Transverse colon (tissue), 4 donors: ENCODE results near the gene RPS2.

Experiments used
- POLR2AphosphoS5 ChIP-seq, 3 donors: sonication (generic); formaldehyde crosslinking; IDR thresholded peaks; one replicate each; pipeline ENCODE4 v1.6.1; 2016; ENCODE audit warnings: antibody characterized with exemption in 3 of 3
- TF ChIP-seq, protein P1 (sequence below), 5 experiments: fragments of 200-600 bp in 3 of 5; fragments of 450-650 bp in 2 of 5; sonication (generic) in 3 of 5; IDR thresholded peaks; 1 replicate in 2 of 5; 2 replicates in 3 of 5; pipeline ENCODE4 v1.5.1; 2016 to 2017; ENCODE audit warnings: antibody characterized with exemption in 5 of 5, inconsistent platforms in 3 of 5, mild to moderate bottlenecking in 2 of 5, moderate library complexity in 1 of 5

DNA sequence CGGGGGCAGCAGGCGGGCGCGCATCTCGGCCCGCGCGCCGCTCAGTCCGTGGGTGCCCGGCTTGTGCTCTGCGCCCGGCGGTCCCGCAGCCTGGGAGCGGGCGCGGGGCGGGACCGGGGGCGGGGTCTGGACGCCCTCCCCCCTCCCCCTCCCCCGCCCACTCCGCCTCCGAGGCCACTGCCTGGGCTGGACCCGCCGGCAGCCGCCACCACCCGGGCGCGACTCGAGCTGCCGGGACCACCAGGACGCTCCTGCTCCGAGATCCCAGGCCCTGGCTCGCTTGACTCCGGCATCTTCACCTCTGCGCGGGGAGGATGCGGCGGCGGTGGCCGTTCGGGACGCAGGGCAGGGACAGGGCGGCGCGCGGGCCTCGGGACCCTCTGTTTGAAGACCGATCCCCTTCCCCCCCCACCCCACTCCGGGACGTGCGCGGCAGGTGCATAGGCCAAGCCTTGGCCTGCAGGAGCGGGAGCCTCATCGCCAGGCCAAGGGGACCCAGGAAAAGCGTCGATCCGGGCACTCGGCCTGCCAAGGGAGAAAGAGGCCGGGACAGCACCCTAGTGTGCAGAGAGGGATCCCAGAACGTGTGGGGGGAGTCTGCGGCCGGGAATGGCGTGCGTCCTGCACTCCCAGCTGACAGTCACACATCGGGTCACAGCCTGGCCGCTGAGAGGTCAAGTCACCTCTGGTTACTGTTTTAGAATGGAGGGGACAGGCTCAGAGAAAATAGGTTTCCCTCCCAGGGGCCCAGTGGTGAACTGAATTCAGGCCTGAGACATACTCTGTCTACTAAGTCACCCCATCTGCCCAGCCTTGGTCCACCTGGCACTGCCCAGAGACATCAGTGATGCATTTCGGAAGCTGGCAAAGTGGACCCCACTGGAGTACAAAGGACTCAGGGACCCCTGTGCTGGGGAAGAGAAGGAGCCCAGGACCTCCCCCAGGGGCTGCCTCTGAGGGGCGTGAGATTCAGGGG lies 46.0 kb downstream of the RPS2 start, which contains the start of gene HS3ST6:
- TF ChIP-seq POLR2AphosphoS5 (IDR thresholded peaks at IDR 0.05) = no peak
- TF ChIP-seq, protein P1, sequence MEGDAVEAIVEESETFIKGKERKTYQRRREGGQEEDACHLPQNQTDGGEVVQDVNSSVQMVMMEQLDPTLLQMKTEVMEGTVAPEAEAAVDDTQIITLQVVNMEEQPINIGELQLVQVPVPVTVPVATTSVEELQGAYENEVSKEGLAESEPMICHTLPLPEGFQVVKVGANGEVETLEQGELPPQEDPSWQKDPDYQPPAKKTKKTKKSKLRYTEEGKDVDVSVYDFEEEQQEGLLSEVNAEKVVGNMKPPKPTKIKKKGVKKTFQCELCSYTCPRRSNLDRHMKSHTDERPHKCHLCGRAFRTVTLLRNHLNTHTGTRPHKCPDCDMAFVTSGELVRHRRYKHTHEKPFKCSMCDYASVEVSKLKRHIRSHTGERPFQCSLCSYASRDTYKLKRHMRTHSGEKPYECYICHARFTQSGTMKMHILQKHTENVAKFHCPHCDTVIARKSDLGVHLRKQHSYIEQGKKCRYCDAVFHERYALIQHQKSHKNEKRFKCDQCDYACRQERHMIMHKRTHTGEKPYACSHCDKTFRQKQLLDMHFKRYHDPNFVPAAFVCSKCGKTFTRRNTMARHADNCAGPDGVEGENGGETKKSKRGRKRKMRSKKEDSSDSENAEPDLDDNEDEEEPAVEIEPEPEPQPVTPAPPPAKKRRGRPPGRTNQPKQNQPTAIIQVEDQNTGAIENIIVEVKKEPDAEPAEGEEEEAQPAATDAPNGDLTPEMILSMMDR (IDR thresholded peaks at IDR 0.05) = no peak
